HG03039 (cell line): ENCODE results near the gene RMDN3.
A peak's percentile ranks its signal among the peaks of the same experiment; 100 is the strongest.

Experiments used
- ATAC-seq: cut with Tn5 transposase; IDR thresholded peaks from one replicate; pipeline ENCODE4 v1.9.1; 2021; ENCODE audit warnings: mild to moderate bottlenecking, moderate library complexity; ENCODE audit not compliant: unreplicated experiment

RMDN3 gene

DNA sequence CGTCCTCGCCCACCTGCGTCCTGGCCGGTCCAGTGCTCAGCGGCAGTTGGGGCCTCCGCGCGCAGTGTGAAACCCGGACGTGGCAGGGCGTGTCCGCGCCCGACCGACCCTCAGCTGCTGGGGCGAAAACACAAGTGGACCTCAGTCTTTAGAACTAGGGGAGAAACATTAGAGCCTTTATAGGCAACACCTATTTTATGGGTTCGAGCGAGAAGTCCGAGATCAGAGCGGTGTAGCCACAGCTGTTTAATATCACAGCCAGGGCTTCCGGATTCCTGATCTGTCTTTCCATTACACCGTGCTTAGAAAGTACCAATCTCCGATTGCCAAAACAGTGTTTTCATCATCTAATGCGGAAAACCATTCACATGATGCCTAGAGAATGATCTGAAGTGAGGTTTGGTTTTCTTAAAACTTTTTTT, 59.6 kb downstream of the RMDN3 start:
- peak; percentile 22 for ATAC-seq

DNA sequence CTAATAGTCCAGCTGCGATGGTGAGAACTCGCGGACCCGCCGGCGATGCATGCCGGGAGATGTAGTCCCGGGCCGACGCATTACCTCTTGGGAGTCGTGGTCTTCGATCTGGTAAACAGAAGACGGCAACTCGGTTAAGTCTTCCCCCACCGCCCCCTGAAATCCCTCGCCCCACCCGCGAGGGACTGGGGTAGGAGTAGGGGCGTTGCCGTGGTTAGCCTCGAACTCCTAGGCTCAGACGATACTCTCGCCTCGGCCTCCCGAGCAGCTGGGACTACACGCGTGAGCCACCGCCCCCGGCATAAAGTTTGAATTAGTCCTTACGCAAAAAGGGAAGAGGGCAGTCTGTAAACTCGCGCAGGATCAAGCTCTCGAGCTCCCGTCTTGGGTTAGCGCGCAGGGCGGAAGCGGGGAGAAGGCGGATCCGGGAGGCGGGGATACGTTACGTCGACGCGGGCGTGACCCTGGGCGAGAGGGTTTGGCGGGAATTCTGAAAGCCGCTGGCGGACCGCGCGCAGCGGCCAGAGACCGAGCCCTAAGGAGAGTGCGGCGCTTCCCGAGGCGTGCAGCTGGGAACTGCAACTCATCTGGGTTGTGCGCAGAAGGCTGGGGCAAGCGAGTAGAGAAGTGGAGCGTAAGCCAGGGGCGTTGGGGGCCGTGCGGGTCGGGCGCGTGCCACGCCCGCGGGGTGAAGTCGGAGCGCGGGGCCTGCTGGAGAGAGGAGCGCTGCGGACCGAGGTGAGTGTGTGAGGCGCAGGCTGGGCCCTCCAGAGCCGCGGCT, 60.2 kb downstream of the RMDN3 start, which contains the start of gene RAD51:
TSS of gene RAD51 (plus strand) at position 487 of the 781 bp plus-strand sequence. CDS start 3,585 bp downstream, outside the sequence.
- ATAC-seq: peak; percentile 75

DNA sequence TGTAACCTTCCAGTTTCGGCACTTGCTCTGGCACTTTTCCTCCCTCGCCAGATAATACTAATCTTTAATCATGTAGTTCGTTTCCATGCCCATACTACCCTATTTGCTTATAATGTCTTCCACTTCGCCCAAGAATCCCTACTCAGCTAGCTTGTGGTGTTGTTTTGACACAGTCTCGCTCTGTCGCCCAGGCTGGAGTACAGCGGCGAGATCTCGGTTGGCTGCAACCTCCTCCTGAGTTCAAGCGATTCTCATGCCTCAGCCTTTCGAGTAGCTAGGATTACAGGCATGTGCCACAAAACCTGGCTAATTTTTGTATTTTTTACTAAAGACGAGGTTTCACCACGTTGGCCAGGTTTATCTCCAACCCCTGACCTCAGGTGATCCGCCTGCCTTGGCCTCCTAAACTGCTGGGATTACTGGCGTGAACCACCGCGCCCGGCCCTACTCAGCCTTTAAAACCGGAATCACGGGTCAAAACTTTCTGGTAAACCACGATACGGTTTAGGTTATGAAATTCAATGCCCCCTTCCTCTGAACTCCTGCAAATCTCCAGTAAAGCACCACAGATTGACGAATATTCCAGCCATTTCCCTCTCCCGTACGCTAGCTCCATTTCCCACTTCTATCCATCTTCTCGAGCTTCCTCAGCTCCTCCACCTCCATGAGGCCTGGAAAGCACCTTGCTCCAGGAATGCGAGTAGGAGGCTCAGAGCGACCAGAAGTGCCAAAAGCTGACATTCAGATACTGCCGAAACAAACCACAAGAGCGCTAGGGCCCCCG, 61.0 kb downstream of the RMDN3 start:
- ATAC-seq: peak; percentile 12

DNA sequence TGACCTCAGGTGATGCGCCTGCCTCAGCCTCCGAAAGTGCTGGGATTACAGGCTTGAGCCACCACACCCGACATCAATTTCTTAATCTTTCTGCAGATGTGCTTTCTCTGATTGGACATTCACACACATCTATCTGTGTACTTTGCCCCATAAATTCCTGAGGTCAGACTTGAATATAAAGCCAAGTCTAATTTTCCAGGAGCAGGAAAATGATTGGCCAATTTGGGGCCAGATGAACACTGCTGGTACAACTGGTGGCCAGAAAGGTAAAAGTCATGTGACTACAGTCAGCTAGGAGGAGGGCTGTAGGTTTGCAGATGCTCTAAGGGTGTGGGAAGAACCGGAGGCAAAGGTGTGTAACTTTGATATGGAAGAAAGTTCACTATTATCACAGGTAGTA, 63.3 kb downstream of the RMDN3 start:
- ATAC-seq: no peak

DNA sequence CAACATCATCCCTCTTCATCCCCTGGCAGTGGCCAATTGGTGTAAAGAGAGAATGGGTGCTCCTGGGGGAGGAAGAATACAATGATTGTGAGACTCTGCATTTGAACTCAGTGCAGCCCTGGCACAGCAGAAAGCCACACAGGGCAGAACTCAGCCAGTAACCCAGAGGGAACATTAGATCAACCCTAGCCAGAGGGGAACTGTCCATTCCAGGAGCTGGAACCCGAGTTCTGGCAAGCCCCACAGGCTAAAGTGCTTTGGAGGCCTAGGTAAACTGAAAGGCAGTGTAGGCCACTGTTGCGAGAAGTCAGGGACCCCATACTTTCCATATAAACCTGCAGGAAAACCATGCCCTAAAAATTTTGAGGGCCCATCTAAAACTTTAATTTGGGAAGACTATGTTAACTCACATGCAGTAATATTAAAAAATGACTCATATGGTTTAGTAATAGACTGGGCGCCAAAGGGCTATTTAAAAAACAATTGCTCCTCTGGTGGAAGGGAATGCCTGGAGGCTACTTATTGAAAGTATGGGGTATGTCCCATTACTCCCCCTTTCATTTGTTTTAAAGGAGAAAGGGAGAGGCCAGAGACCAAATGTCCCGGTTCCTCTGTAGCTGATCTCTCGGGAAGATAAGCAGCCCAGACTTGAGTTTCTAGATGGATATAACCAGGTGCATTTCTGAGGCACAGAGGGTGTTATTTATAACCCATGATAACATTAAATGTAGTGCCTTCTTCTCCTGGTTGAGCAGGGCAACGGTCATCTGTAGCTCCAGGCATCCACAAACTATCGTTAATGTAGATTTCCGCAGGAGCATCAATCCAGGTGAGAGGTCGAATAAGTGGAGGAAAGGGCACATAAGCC, 65.9 kb downstream of the RMDN3 start:
- no peak for ATAC-seq
